ENCODE data around the gene BTNL8.

BTNL8 gene

GRCh38 chr5:180970875-180971274 is 71.9 kb downstream of the BTNL8 start:
- no peak for DNase-seq

GRCh38 chr5:180974612-180975315 is 75.8 kb downstream of the BTNL8 start:
- no peak for DNase-seq

- DNase-seq = peak in 1 of 2 donors; percentile 55
Measured at GRCh38 chr5:180975338-180975737, 76.4 kb downstream of the BTNL8 start.

- DNase-seq = peak; percentile 16 to 32
Measured at GRCh38 chr5:180976518-180976917, 77.6 kb downstream of the BTNL8 start.

- no peak for DNase-seq
Measured at GRCh38 chr5:180977852-180978251, 78.9 kb downstream of the BTNL8 start.

- no peak for DNase-seq
Measured at GRCh38 chr5:180982008-180982741, 83.2 kb downstream of the BTNL8 start.

GRCh38 chr5:180988016-180988415 is 89.1 kb downstream of the BTNL8 start:
- no peak for DNase-seq

GRCh38 chr5:180988592-180988991 is 89.6 kb downstream of the BTNL8 start, which contains the start of gene BTNL3:
TSS of gene BTNL3 (plus strand) at chr5:180988846. CDS start at chr5:180989029, 183 bp downstream.
- DNase-seq = no peak

GRCh38 chr5:180990086-180990881 is 91.3 kb downstream of the BTNL8 start:
- no peak for DNase-seq

GRCh38 chr5:180990882-180991242 is 91.9 kb downstream of the BTNL8 start:
- no peak for DNase-seq
